ENCODE measurements around the gene TLN1.

GRCh38 chr9:35714579-35715252 lies 17.3 kb downstream of the TLN1 start:
- TF ChIP-seq CTCF (IDR thresholded peaks at IDR 0.05) = no peak
- no peak for TF ChIP-seq EZH2 (IDR thresholded peaks at IDR 0.05; ENCODE audit: borderline replicate concordance, insufficient read depth, low read depth, low read length, poor library complexity, severe bottlenecking)
